GM23248 (cell line): ENCODE measurements around the gene BTN3A1. TPM values are rescaled to one million over a fixed set of nuclear protein-coding genes. Genes with fewer than 3 reads are reported as not detected.

Source experiments
- DNase-seq: peaks from one replicate; pipeline ENCODE4 v3.0.0-alpha.2; 2015
- H2AFZ ChIP-seq: fragments of 200-600 bp; sonication (generic); 2 replicates; pipeline ENCODE4 v1.6.1; 2016; ENCODE audit warnings: antibody characterized with exemption
- H3F3A ChIP-seq: fragments of 200-600 bp; sonication (generic); 2 replicates; pipeline ENCODE4 v1.6.1; 2016; ENCODE audit warnings: mild to moderate bottlenecking, antibody characterized with exemption, mixed run types; ENCODE audit not compliant: insufficient read depth
- H3K27ac ChIP-seq: fragments of 200-600 bp; sonication (generic); 2 replicates; pipeline ENCODE4 v1.5.1; 2016; ENCODE audit warnings: mild to moderate bottlenecking
- H3K27me3 ChIP-seq: fragments of 200-600 bp; sonication (generic); replicated peaks from 2 replicates; pipeline ENCODE4 v1.6.1; 2016; ENCODE audit warnings: mild to moderate bottlenecking; ENCODE audit not compliant: insufficient read depth
- H3K36me3 ChIP-seq: fragments of 200-600 bp; sonication (generic); 2 replicates; pipeline ENCODE4 v1.6.1; 2016; ENCODE audit warnings: low read depth, mild to moderate bottlenecking
- H3K4me1 ChIP-seq: fragments of 200-600 bp; sonication (generic); 2 replicates; pipeline ENCODE4 v1.6.1; 2016; ENCODE audit warnings: mild to moderate bottlenecking; ENCODE audit not compliant: insufficient read depth
- H3K4me2 ChIP-seq: fragments of 200-600 bp; sonication (generic); one replicate; pipeline ENCODE4 v1.6.1; 2016; ENCODE audit warnings: mild to moderate bottlenecking; ENCODE audit not compliant: unreplicated experiment
- H3K4me3 ChIP-seq: fragments of 200-600 bp; sonication (generic); 2 replicates; pipeline ENCODE4 v1.5.1; 2016; ENCODE audit warnings: mild to moderate bottlenecking
- H3K79me2 ChIP-seq: fragments of 200-600 bp; sonication (generic); 2 replicates; pipeline ENCODE4 v1.6.1; 2016; ENCODE audit warnings: mild to moderate bottlenecking; ENCODE audit not compliant: insufficient read depth
- H3K9ac ChIP-seq: fragments of 200-600 bp; sonication (generic); 2 replicates; pipeline ENCODE4 v1.6.1; 2016; ENCODE audit warnings: mild to moderate bottlenecking
- H3K9me2 ChIP-seq: fragments of 200-600 bp; sonication (generic); 2 replicates; pipeline ENCODE4 v1.6.1; 2016; ENCODE audit warnings: mixed run types, mild to moderate bottlenecking, moderate library complexity; ENCODE audit not compliant: insufficient read depth
- H3K9me3 ChIP-seq: fragments of 200-600 bp; sonication (generic); one replicate; pipeline ENCODE4 v1.6.1; 2017; ENCODE audit warnings: low read depth
- H4K20me1 ChIP-seq: fragments of 200-600 bp; sonication (generic); 2 replicates; pipeline ENCODE4 v1.6.0; 2016; ENCODE audit not compliant: insufficient read depth
- EZH2 ChIP-seq: fragments of 200-600 bp; sonication (generic); IDR thresholded peaks from 2 replicates; pipeline ENCODE4 v1.6.1; 2018; ENCODE audit warnings: antibody characterized with exemption, mild to moderate bottlenecking; ENCODE audit not compliant: insufficient read depth, poor library complexity, severe bottlenecking
- EZH2phosphoT487 ChIP-seq: fragments of 200-600 bp; sonication (generic); IDR thresholded peaks from 2 replicates; pipeline ENCODE4 v1.6.1; 2018; ENCODE audit warnings: antibody characterized with exemption, moderate library complexity, mild to moderate bottlenecking, low read depth; ENCODE audit not compliant: insufficient read depth
- WGBS, 2 experiments: methylation state at CpG; one replicate each; pipeline ENCODE4 v1.1.6; 2015 to 2017; ENCODE audit warnings: low lambda C conversion rate in 2 of 2, low coverage in 1 of 2; ENCODE audit errors: missing lambda C conversion rate in 2 of 2; 5-methylcytosine and 5-hydroxymethylcytosine counted together
- in situ Hi-C: fragments of 300-500 bp; cut with MboI; formaldehyde crosslinking; loops from 2 replicates; pipeline ENCODE4 v1.15.0; 2020
- polyA plus RNA-seq: library from polyadenylated mRNA; unstranded; fragments of >200 nt; fragmentation: Nextera tagmentation; extraction: Ambion mirVana; gene quantifications from 2 replicates; pipeline ENCODE4 v1.2.1, GENCODE V29; 2016
- total RNA-seq: library from RNA; depleted of rRNA; stranded (reverse); fragments of >200 nt; shearing (Covaris generic); gene quantifications from 2 replicates; pipeline ENCODE4 v1.2.3, GENCODE V29; 2014

Gene BTN3A1
- total and polyA plus RNA-seq, 2 experiments from 2014 or later: 6.7 to 8.9 TPM

DNA sequence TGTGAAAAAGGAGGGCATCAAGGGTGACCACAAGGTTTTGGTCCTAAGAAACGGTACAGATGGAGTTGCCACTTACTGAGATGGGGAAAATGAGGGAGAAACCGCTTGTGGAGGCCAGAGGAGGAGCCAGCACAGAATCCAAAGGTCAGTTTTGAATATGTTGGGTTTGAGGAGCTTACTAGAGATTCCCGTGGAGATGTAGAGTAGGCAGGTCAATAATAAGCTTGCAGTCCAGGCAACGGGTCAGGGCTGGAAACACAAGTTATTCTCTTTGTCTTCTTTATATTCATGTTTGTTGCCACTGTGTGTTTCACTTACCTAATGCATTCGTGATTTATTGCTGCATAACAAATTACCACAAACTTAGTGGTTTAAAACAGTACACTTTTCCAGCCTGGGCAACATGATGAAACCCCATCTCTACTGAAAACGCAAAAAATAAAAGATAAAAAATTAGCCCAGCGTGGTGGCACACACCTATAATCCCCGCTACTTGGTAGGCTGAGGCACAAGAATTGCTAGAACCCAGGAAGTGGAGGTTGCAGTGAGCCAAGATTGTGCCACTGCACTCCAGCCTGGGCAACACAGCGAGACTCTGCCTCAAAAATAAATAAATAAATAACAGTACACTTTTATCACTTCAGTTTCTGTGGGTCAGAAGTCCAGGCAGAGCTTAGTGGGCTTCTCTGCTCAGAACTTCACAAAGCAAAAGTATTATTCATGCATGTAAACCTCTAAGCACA is 39.8 kb upstream of the BTN3A1 start:
- no peak overlapping the region for H3K4me2 ChIP-seq
- H3K27ac ChIP-seq: no peak overlapping the region
- H3F3A ChIP-seq: peaks cover 17% of the 10 kb centered on the region
- 90 to 93% methylated on average over 9 of the region's 9 CpGs for WGBS, 2 experiments
- no peaks in the 10 kb centered on the region for H3K9me2 ChIP-seq
- H3K9ac ChIP-seq: no peak overlapping the region
- no peak overlapping the region; the same call in 1 of the 2 replicates for H2AFZ ChIP-seq
- H3K79me2 ChIP-seq: no peaks in the 10 kb centered on the region
- no peak overlapping the region for H3K4me3 ChIP-seq
- no peaks in the 10 kb centered on the region for H4K20me1 ChIP-seq
- no peak for DNase-seq
- H3K27me3 ChIP-seq: no peaks in the 10 kb centered on the region
- no peaks in the 10 kb centered on the region for H3K9me3 ChIP-seq
- TF ChIP-seq EZH2: no peak
- no peak for TF ChIP-seq EZH2phosphoT487
- in situ Hi-C loops: no loop called here
- peaks cover 19% of the 10 kb centered on the region for H3K4me1 ChIP-seq
- no peaks in the 10 kb centered on the region for H3K36me3 ChIP-seq

DNA sequence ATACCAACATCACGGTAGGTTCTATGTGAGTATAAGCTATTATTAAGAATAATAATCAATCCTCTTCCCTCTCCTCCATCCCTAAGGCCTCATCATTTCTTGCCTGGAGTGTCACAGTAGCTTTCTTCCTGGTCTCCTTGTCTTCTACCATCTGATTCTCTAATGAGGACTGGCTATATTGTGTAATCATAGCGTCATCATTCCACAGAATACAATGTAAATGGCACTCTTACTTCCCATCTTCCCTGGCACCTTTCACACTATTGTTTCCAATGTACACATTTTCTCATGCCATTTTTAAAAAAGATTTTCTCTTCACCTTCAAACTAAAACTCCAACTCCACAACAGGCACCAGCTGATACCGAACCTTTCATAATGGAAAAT is 39.2 kb upstream of the BTN3A1 start:
- in situ Hi-C loops: no loop called here
- Histone ChIP-seq H3K9ac (no peak overlapping the region), H4K20me1 (no peaks in the 10 kb centered on the region), H3K9me2 (no peaks in the 10 kb centered on the region), H3K9me3 (no peaks in the 10 kb centered on the region), H3K4me3 (no peak overlapping the region), H3K27ac (no peak overlapping the region), H3K36me3 (no peaks in the 10 kb centered on the region), H3K4me2 (no peak overlapping the region), H2AFZ (peak overlapping the region; percentile 39), H3K27me3 (no peaks in the 10 kb centered on the region), H3F3A (peaks cover 17% of the 10 kb centered on the region), H3K4me1 (peaks cover 19% of the 10 kb centered on the region), H3K79me2 (no peaks in the 10 kb centered on the region)
- DNase-seq: no peak
- TF ChIP-seq EZH2: no peak
- TF ChIP-seq EZH2phosphoT487: no peak
- WGBS, 2 experiments: 97 to 98% methylated on average over 3 of the region's 3 CpGs

DNA sequence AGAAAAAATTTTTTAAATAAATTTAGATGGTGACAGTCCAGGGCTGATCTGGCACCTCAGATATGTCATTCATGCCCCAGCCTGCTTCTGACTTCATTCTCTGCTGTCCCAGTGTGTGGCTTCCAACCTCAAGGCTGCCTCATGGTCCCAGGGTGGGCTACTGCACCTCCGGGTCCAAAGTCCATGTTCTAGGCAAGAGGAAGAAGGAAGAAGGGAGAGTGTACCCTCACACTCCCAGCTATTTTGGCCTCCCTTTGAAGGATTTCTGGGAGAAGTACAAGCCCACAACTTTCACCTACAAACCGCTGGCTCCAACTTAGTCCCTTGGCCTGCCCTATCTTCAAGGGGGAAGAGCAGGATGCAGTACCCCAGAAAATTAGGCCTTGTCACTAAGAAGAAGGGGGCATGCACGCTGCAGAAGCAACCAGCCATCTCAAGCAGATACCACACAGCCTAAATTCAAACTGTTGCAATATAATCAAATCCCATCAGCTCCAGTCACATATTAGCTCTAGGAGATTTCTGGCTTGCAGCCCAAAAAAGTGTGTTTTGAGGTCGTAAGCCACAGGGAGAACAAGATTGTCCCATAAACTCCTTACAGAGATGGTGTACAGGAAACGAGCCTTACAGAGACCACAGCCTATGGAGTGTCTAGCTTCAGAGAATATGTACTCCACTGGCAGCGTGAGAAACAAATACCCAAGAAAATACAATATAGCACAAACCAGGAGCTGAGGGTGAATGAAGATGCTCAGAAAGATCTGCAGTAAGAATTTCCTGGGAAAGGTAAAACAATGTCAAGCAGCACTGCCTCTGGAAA is 38.0 kb upstream of the BTN3A1 start:
- no peak for TF ChIP-seq EZH2
- TF ChIP-seq EZH2phosphoT487: no peak
- in situ Hi-C loops: no loop called here
- no peaks in the 10 kb centered on the region for H3K27me3 ChIP-seq
- H3K9me2 ChIP-seq: no peaks in the 10 kb centered on the region
- H3K9ac ChIP-seq: peak overlapping the region; percentile 96
- peak overlapping the region; percentile 98 for H2AFZ ChIP-seq
- peak overlapping the region; percentile 80 for H3K4me2 ChIP-seq
- H3K9me3 ChIP-seq: no peaks in the 10 kb centered on the region
- whole genome bisulfite sequencing, 2 experiments: 38 to 43% methylated on average over 6 of the region's 6 CpGs
- peak overlapping the region; percentile 98 for H3K27ac ChIP-seq
- H3K4me3 ChIP-seq: peak overlapping the region; percentile 99
- peaks cover 19% of the 10 kb centered on the region for H3K4me1 ChIP-seq
- no peaks in the 10 kb centered on the region for H3K36me3 ChIP-seq
- DNase-seq: peak; percentile 53
- H4K20me1 ChIP-seq: no peaks in the 10 kb centered on the region
- no peaks in the 10 kb centered on the region for H3K79me2 ChIP-seq
- H3F3A ChIP-seq: peaks cover 17% of the 10 kb centered on the region

DNA sequence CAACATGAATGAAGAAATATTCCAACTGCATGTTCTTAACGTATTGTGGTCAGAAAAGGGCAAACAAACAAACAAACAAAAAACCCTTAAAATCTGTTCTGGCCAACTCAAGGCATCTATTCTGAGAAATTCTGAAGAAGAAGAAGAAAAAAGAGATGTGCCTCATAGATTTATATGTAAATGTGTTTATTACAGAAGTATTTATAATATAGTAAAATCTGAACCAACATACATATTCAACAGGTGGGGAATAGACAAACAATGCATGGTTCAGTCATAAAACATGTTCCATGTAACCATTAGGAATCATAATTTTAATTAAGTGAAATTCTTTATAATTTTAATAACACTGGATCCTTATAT is 36.5 kb upstream of the BTN3A1 start:
- no peaks in the 10 kb centered on the region for H3K27me3 ChIP-seq
- peak overlapping the region; percentile 98 for H2AFZ ChIP-seq
- H3K4me3 ChIP-seq: peak overlapping the region; percentile 99
- no peaks in the 10 kb centered on the region for H3K9me2 ChIP-seq
- peak overlapping the region; percentile 80 for H3K4me2 ChIP-seq
- TF ChIP-seq EZH2phosphoT487 (no peak), EZH2 (no peak)
- no peak for DNase-seq
- in situ Hi-C loops: no loop called here
- WGBS, 2 experiments: 0% methylated on average over 1 of the region's 1 CpG
- peak overlapping the region; percentile 96 for H3K9ac ChIP-seq
- peak overlapping the region; percentile 98 for H3K27ac ChIP-seq
- H3K9me3 ChIP-seq: no peaks in the 10 kb centered on the region
- H3K36me3 ChIP-seq: no peaks in the 10 kb centered on the region
- H4K20me1 ChIP-seq: no peaks in the 10 kb centered on the region
- peaks cover 19% of the 10 kb centered on the region for H3K4me1 ChIP-seq
- peaks cover 17% of the 10 kb centered on the region for H3F3A ChIP-seq
- no peaks in the 10 kb centered on the region for H3K79me2 ChIP-seq
